ENCODE measurements around the gene PTCRA.

DNA sequence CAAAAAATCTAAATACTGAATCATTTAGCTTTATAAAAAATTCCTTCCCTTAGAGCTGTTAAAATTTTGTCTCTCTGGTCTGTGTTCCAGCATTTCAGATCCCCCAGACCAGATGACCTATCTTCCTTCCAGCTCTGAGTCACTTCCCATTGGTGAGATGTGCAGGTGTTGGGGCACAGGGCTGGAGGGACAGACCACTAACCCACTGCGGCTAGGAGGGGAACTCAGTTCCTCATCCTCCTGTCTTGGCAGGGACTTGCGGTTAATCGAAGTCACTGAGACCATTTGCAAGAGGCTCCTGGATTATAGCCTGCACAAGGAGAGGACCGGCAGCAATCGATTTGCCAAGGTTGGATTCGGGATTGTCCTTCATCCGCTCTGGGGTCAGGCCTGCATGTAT is 19.5 kb downstream of the PTCRA start:
- TF ChIP-seq POLR2A (IDR thresholded peaks at IDR 0.05; ENCODE audit: low read length) (no peak), GATA1 (IDR thresholded peaks at IDR 0.05; ENCODE audit: low read depth, low read length) (no peak)

All from erythroblast (primary cell).